Spleen (tissue), 7 donors: Measurements from ENCODE around the gene POU2AF1.

Experiments used
- CTCF ChIP-seq, 11 experiments: fragments of 200-600 bp in 7 of 11; fragments of 450-650 bp in 4 of 11; sonication (generic) in 4 of 11; IDR thresholded peaks in 8 of 11; conservative IDR thresholded peaks in 3 of 11; 1 replicate in 7 of 11; 2 replicates in 4 of 11; pipeline versions ENCODE4 v1.4.0 to v1.8.0; 2016 to 2021; ENCODE audit warnings: antibody characterized with exemption in 11 of 11, inconsistent platforms in 4 of 11, mild to moderate bottlenecking in 1 of 11
- POLR2A ChIP-seq, 3 donors: fragments of 450-650 bp; IDR thresholded peaks; one replicate each; pipeline ENCODE4 v1.5.1; 2017; ENCODE audit warnings: antibody characterized with exemption in 3 of 3, mild to moderate bottlenecking in 1 of 3
- donor health status: DM: no; HTN: no; CAD: no; lungs with moderate emphysema.
- donor health status: DM: no; HTN: no; CAD: no.
- donor health status: DM: no; HTN: no; CAD: no.

DNA sequence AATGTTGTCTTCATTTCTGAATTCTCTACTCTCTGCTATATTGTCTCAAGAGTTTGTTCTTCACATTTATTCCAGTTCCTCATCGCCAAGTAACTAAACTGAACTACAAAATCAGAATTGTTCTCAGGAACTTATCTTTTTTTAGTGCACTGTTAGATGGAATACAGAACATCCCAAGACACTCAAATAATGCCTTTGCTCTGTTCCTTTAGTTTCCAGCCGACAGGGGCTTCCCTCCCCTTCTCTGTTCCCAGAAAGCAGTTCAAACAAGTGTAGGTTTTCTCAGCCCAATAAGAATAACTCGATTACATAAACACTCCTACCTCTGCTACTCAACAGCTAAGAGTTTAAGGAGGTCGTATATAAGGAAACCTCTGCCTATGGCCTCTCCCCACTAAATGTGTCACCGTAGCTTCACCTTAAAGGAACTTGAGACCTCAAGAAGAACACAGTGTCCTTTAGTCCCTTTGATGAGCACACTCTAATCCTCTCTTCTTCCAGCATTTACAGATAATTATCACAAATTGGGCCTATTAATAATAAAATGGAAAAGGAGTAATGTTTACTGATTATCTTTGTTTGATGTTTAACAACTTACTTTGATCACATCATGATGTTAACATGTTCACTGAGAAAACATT, 73.8 kb downstream of the POU2AF1 start:
- TF ChIP-seq CTCF (IDR thresholded peaks at IDR 0.05 in 8 of 11, conservative IDR thresholded peaks at IDR 0.05 in 3 of 11) (no peak), POLR2A (IDR thresholded peaks at IDR 0.05) (no peak)
